Testis (tissue), 2 donors: Measurements from ENCODE around the gene CACNB3.

Experiments used
- CTCF ChIP-seq, 3 experiments: fragments of 450-650 bp in 2 of 3; fragments of 200-600 bp in 1 of 3; sonication (generic) in 1 of 3; IDR thresholded peaks; one replicate each; pipeline ENCODE4 v1.5.1; 2016 to 2019; ENCODE audit warnings: antibody characterized with exemption in 3 of 3, mild to moderate bottlenecking in 2 of 3, moderate library complexity in 1 of 3
- POLR2A ChIP-seq: fragments of 450-650 bp; IDR thresholded peaks from one replicate; pipeline ENCODE4 v1.6.1; 2017; ENCODE audit warnings: antibody characterized with exemption, mild to moderate bottlenecking, moderate library complexity

- TF ChIP-seq CTCF (IDR thresholded peaks at IDR 0.05), result no peak
- no peak for TF ChIP-seq POLR2A
Measured at GRCh38 chr12:48776956-48777355, 41.3 kb upstream of the CACNB3 start.
